ENCODE measurements around the gene GMDS. TPM values are rescaled to one million over a fixed set of nuclear protein-coding genes. Genes with fewer than 3 reads are reported as not detected.

Gene GMDS
- total RNA-seq, 1 donor from 2014 or later, result 19.9 TPM

DNA sequence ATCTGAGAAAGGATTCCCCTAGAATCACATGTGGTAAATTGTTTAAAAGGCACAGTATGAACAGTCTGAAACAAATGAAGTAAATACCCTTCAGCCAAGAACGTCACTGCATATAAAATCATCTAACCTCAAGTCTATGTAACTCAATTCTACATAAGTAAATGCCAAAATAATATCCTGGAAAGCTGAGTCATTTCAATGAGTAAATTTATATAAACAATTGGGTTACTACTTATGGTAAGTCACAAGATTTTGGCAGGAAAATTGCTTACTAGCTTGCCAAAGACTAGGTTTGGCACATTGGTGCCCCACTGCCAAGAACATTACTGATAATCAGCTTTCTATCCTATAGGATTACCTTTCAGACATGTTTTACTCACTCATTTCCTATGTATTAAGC, 8.4 kb downstream of the GMDS start:
- Histone ChIP-seq H3K4me3 (no peak overlapping the region), H3K9me3 (no peaks in the 10 kb centered on the region), H3K27me3 (no peaks in the 10 kb centered on the region), H3K36me3 (no peaks in the 10 kb centered on the region), H3K27ac (peak overlapping the region; percentile 0 to 40), H3K4me1 (no peaks in the 10 kb centered on the region)
- intact Hi-C loops (cut with DNase I), result no loop called here
- DNase-seq (ENCODE audit: low spot score in 2 of 2), result no peak
- TF ChIP-seq, protein P1, sequence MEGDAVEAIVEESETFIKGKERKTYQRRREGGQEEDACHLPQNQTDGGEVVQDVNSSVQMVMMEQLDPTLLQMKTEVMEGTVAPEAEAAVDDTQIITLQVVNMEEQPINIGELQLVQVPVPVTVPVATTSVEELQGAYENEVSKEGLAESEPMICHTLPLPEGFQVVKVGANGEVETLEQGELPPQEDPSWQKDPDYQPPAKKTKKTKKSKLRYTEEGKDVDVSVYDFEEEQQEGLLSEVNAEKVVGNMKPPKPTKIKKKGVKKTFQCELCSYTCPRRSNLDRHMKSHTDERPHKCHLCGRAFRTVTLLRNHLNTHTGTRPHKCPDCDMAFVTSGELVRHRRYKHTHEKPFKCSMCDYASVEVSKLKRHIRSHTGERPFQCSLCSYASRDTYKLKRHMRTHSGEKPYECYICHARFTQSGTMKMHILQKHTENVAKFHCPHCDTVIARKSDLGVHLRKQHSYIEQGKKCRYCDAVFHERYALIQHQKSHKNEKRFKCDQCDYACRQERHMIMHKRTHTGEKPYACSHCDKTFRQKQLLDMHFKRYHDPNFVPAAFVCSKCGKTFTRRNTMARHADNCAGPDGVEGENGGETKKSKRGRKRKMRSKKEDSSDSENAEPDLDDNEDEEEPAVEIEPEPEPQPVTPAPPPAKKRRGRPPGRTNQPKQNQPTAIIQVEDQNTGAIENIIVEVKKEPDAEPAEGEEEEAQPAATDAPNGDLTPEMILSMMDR (IDR thresholded peaks at IDR 0.05), result no peak

DNA sequence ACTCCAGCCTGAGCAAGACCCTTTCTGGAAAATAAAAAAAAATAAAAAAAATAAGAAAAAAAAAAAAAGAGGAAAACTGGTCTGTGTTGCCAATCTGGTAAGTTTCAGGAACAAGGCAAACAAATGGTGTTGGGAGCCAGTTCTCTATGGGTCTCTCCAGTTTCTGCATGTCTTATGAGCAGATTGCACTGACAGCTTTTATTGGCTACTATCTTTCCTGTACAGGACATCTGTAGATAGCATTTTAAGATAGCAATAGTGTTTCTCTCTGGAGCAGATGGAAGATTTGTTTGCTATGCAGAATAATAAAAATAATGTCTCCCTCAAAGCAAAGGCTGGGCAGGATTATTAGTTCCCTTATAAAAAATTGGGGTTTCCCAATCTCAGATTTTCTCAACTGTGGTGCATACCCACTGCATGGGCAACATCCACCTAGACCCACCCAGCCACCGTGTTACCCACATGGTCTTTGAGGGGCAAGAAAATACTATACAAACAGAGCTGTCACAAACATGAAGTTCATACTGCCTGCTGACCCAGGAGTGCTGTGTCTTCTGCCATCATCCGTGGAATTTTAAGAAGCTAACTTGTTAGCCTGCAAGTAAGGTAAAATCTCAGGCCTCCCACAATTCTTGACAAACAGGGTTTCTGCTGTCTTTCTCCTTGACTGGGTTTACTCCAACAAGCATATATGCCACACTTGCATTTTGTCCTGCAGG, 9.5 kb downstream of the GMDS start:
- no peak overlapping the region for H3K27ac ChIP-seq
- H3K9me3 ChIP-seq, result no peaks in the 10 kb centered on the region
- peaks cover 3 to 6% of the 10 kb centered on the region in 2 donors for H3K4me1 ChIP-seq
- no peaks in the 10 kb centered on the region for H3K36me3 ChIP-seq
- no peaks in the 10 kb centered on the region for H3K27me3 ChIP-seq
- H3K4me3 ChIP-seq, result no peak overlapping the region
- no peak for DNase-seq (ENCODE audit: low spot score in 2 of 2)
- TF ChIP-seq, protein P1 (IDR thresholded peaks at IDR 0.05), result no peak
- intact Hi-C loops (cut with DNase I), result no loop called here

DNA sequence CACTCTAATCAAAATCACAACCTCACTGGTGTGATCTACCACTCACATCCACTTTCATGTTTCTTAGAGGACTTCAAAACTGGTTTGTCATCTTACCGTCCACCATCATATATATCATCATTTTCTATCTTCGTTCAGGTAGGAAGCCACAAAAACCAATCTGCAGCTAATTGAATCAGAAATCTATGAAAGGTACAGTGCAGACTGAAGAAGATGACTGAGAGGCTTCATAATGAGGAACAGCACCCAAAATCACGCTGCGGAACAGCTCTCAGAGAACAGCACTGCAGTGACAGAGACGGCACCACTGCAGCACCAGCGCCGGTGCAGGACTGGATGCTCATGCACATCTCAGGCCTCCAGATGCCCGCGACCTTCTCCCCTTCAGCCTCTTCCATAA, 13.0 kb downstream of the GMDS start:
- Histone ChIP-seq H3K27ac (no peak overlapping the region), H3K27me3 (no peaks in the 10 kb centered on the region), H3K36me3 (no peaks in the 10 kb centered on the region), H3K9me3 (no peaks in the 10 kb centered on the region), H3K4me1 (peaks cover 3 to 13% of the 10 kb centered on the region in 2 donors), H3K4me3 (no peak overlapping the region)
- TF ChIP-seq, protein P1 (IDR thresholded peaks at IDR 0.05), result no peak
- intact Hi-C loops (cut with DNase I), result no loop called here
- DNase-seq (ENCODE audit: low spot score in 2 of 2), result no peak

DNA sequence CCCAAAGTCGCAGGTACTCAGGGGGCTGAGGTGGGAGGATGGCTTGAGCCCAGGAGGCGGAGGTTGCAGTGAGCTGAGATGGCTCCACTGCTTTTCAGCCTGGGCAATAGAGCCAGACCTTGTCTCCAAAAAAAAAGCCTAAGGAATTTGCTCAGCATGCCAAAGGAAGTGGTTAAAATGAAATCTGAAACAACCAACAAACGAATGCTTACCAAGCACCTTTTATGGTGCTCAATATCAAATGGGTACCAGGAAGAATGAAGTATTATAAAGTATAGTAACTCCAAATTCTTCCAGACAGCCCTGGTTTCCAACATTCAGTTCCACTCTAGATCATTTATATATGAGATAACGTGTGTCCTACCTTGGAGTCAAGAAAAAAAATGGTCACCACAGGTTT, 14.0 kb downstream of the GMDS start:
- H3K9me3 ChIP-seq, result no peaks in the 10 kb centered on the region
- TF ChIP-seq, protein P1 (IDR thresholded peaks at IDR 0.05), result no peak
- intact Hi-C loops (cut with DNase I), result no loop called here
- H3K27me3 ChIP-seq, result no peaks in the 10 kb centered on the region
- peaks cover 3 to 13% of the 10 kb centered on the region in 2 donors for H3K4me1 ChIP-seq
- H3K36me3 ChIP-seq, result no peaks in the 10 kb centered on the region
- peak overlapping the region; percentile 57 to 61 for H3K27ac ChIP-seq
- no peak for DNase-seq (ENCODE audit: low spot score in 2 of 2)
- H3K4me3 ChIP-seq, result no peak overlapping the region

DNA sequence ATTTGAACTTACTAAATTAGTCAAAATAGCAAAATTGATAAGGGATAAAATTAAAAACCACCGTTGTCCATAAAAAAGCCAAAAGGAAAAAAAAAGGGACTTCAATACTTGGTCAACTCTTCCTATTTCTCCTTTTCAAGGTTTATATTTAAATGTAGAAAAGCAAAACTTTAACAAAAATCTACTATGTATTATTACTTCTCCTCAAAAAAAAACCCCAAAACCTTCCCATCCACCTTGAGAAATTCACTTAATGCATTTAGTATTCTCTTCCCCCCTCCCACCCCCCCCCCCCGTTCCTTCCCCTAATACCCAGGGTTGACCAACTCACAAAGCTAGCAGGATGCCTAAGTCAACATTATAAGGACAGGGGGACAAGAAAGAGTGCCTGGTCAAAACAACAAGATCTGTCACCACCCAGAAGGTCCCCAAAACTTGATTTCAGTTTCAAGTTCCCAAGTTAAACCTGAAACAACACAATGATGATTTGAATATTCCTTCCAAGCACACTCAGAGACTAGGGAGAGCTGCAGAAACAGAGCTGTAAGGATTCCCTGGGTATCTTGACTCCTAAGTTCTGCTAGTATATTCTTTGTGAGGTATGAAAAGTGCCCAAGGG, 14.6 kb downstream of the GMDS start:
- TF ChIP-seq, protein P1 (IDR thresholded peaks at IDR 0.05), result no peak
- Histone ChIP-seq H3K4me3 (no peak overlapping the region), H3K36me3 (no peaks in the 10 kb centered on the region), H3K27ac (peak overlapping the region; percentile 57 to 61), H3K4me1 (peaks cover 3 to 13% of the 10 kb centered on the region in 2 donors), H3K9me3 (no peaks in the 10 kb centered on the region), H3K27me3 (no peaks in the 10 kb centered on the region)
- intact Hi-C loops (cut with DNase I), result no loop called here
- DNase-seq (ENCODE audit: low spot score in 2 of 2), result no peak
